Measurements from ENCODE around the gene CEBPB.

Gene CEBPB

GRCh38 chr20:50214226-50215024 lies 23.8 kb downstream of the CEBPB start:
- no peaks in the 10 kb centered on the region for H3K9me2 ChIP-seq (replicated peaks; ENCODE audit: control insufficient read depth, low read length)
- H4K20me1 ChIP-seq (ENCODE audit: control insufficient read depth, insufficient read depth, low read depth, low read length), result no peaks in the 10 kb centered on the region
- no peaks in the 10 kb centered on the region for H3F3A ChIP-seq (ENCODE audit: control insufficient read depth, insufficient read depth)
- no peaks in the 10 kb centered on the region for H3K36me3 ChIP-seq (ENCODE audit: control insufficient read depth, low read length)
- TF ChIP-seq EZH2phosphoT487 (IDR thresholded peaks at IDR 0.05; ENCODE audit: borderline replicate concordance, low read length), result no peak
- TF ChIP-seq CTCF (IDR thresholded peaks at IDR 0.05; ENCODE audit: low read depth, low read length, poor library complexity, severe bottlenecking), result no peak
- H3K27me3 ChIP-seq (ENCODE audit: control insufficient read depth, low read length), result peaks cover 8% of the 10 kb centered on the region; the same call in 1 of the 2 replicates
- no peak overlapping the region for H3K27ac ChIP-seq (ENCODE audit: low read depth, low read length)
- H3K4me1 ChIP-seq (ENCODE audit: control insufficient read depth, low read length), result no peaks in the 10 kb centered on the region
- no peaks in the 10 kb centered on the region for H3K79me2 ChIP-seq (ENCODE audit: control insufficient read depth, low read length)
- H3K4me3 ChIP-seq (ENCODE audit: low read length), result no peak overlapping the region
- no peak overlapping the region for H3K4me2 ChIP-seq (ENCODE audit: low read length)
- H3K9me3 ChIP-seq (ENCODE audit: control insufficient read depth, insufficient read depth, low read length), result no peaks in the 10 kb centered on the region

- H3K27ac ChIP-seq (ENCODE audit: low read depth, low read length), result no peak overlapping the region
- H3K27me3 ChIP-seq (ENCODE audit: control insufficient read depth, low read length), result peaks cover 8% of the 10 kb centered on the region; the same call in 1 of the 2 replicates
- H3K4me3 ChIP-seq (ENCODE audit: low read length), result no peak overlapping the region
- no peak overlapping the region for H3K4me2 ChIP-seq (ENCODE audit: low read length)
- no peaks in the 10 kb centered on the region for H4K20me1 ChIP-seq (ENCODE audit: control insufficient read depth, insufficient read depth, low read depth, low read length)
- no peaks in the 10 kb centered on the region for H3K9me2 ChIP-seq (replicated peaks; ENCODE audit: control insufficient read depth, low read length)
- no peaks in the 10 kb centered on the region for H3K79me2 ChIP-seq (ENCODE audit: control insufficient read depth, low read length)
- H3F3A ChIP-seq (ENCODE audit: control insufficient read depth, insufficient read depth), result no peaks in the 10 kb centered on the region
- H3K36me3 ChIP-seq (ENCODE audit: control insufficient read depth, low read length), result no peaks in the 10 kb centered on the region
- no peaks in the 10 kb centered on the region for H3K4me1 ChIP-seq (ENCODE audit: control insufficient read depth, low read length)
- no peaks in the 10 kb centered on the region for H3K9me3 ChIP-seq (ENCODE audit: control insufficient read depth, insufficient read depth, low read length)
- TF ChIP-seq EZH2phosphoT487 (IDR thresholded peaks at IDR 0.05; ENCODE audit: borderline replicate concordance, low read length) (no peak), CTCF (IDR thresholded peaks at IDR 0.05; ENCODE audit: low read depth, low read length, poor library complexity, severe bottlenecking) (no peak)
These were observed 24.6 kb downstream of the CEBPB start for GRCh38 chr20:50215101-50215690.

GRCh38 chr20:50215926-50216325 lies 25.3 kb downstream of the CEBPB start:
- no peaks in the 10 kb centered on the region for H3K9me3 ChIP-seq (ENCODE audit: control insufficient read depth, insufficient read depth, low read length)
- H3K27ac ChIP-seq (ENCODE audit: low read depth, low read length), result no peak overlapping the region
- no peaks in the 10 kb centered on the region for H3F3A ChIP-seq (ENCODE audit: control insufficient read depth, insufficient read depth)
- H3K4me2 ChIP-seq (ENCODE audit: low read length), result no peak overlapping the region
- no peaks in the 10 kb centered on the region for H4K20me1 ChIP-seq (ENCODE audit: control insufficient read depth, insufficient read depth, low read depth, low read length)
- TF ChIP-seq CTCF (IDR thresholded peaks at IDR 0.05; ENCODE audit: low read depth, low read length, poor library complexity, severe bottlenecking) (no peak), EZH2phosphoT487 (IDR thresholded peaks at IDR 0.05; ENCODE audit: borderline replicate concordance, low read length) (no peak)
- no peaks in the 10 kb centered on the region for H3K79me2 ChIP-seq (ENCODE audit: control insufficient read depth, low read length)
- no peaks in the 10 kb centered on the region for H3K36me3 ChIP-seq (ENCODE audit: control insufficient read depth, low read length)
- no peaks in the 10 kb centered on the region for H3K4me1 ChIP-seq (ENCODE audit: control insufficient read depth, low read length)
- peaks cover 7% of the 10 kb centered on the region; the same call in 1 of the 2 replicates for H3K27me3 ChIP-seq (ENCODE audit: control insufficient read depth, low read length)
- H3K9me2 ChIP-seq (replicated peaks; ENCODE audit: control insufficient read depth, low read length), result no peaks in the 10 kb centered on the region
- no peak overlapping the region for H3K4me3 ChIP-seq (ENCODE audit: low read length)
